ENCODE results near the gene RAD51D. TPM values are rescaled to one million over a fixed set of nuclear protein-coding genes. Genes with fewer than 3 reads are reported as not detected.
A peak's percentile ranks its signal among the peaks of the same experiment; 100 is the strongest.

The RAD51D gene
- total and polyA plus RNA-seq, 2 donors (not counting 3 experiments of a cell fraction or from before 2014, with no cell fraction given): 15.5 to 27.9 TPM

- DNase-seq (ENCODE audit: low read depth, low spot score): no peak
- Histone ChIP-seq H3K27ac (ENCODE audit: insufficient read depth, low read depth, low read length) (no peak within 1 kb of the TSS), H3K4me1 (ENCODE audit: control insufficient read depth, extremely low read depth, insufficient read depth, low read length) (peaks cover 11% of the 10 kb centered on the region), H3K9me3 (replicated peaks; ENCODE audit: control insufficient read depth, insufficient read depth, low read length) (no peaks in the 10 kb centered on the region), H3K27me3 (ENCODE audit: control insufficient read depth in 2 of 2, insufficient read depth in 2 of 2, low read length in 2 of 2) (no peaks in the 10 kb centered on the region), H2AFZ (ENCODE audit: low read depth, low read length) (no peak within 1 kb of the TSS), H3K4me3 (replicated peaks in 1 of 3; ENCODE audit: insufficient read depth in 1 of 3, low read depth in 1 of 3, low read length in 3 of 3) (no peak within 1 kb of the TSS), H3K9ac (replicated peaks; ENCODE audit: extremely low read depth, insufficient read depth, low read length) (no peak within 1 kb of the TSS), H3K9me1 (replicated peaks; ENCODE audit: control insufficient read depth, extremely low read depth, insufficient read depth, low read length) (no peaks in the 10 kb centered on the region), H3K36me3 (ENCODE audit: control insufficient read depth in 2 of 2, extremely low read depth in 1 of 2, insufficient read depth in 2 of 2, low read length in 2 of 2) (no peaks in the 10 kb centered on the region), H3K4me2 (ENCODE audit: insufficient read depth, low read length) (no peak within 1 kb of the TSS), H3K79me2 (ENCODE audit: control insufficient read depth, insufficient read depth, low read length) (peaks cover 2% of the 10 kb centered on the region), H4K20me1 (replicated peaks; ENCODE audit: control insufficient read depth, extremely low read depth, insufficient read depth, low read length) (no peaks in the 10 kb centered on the region)
- BruUV-seq (replicated peaks): no TSS peak
- POLR2A ChIA-PET: no interaction called here
- TF ChIP-seq MAX (IDR thresholded peaks at IDR 0.05; ENCODE audit: insufficient read depth, insufficient read length): no peak
- intact Hi-C loops (cut with micrococcal nuclease) (no loop called here), dilution Hi-C loops (cut with MboI; ENCODE audit: extremely low pct_ligation_motif_present, low sequenced_read_pairs) (loop anchor here (25.0 kb wide), 1 partner anchor 134 kb away; the partner anchor contains the start of gene LIG3)
- CTCF ChIA-PET: interaction anchor here (0.6 to 6.0 kb wide), 5 partner anchors 32 to 578 kb away, joined by 3 to 100 read pairs (median 38); no protein-coding TSS in a partner anchor
- FAIRE-seq: no peak
Measured at GRCh38 chr17:35121315-35121714, 1.7 kb upstream of the RAD51D start, which contains the start of gene FNDC8. FNDC8 (plus strand) TSS chr17:35121615; CDS start chr17:35121694, 79 bp downstream.

- Histone ChIP-seq H3K9me3 (replicated peaks; ENCODE audit: control insufficient read depth, insufficient read depth, low read length) (no peaks in the 10 kb centered on the region), H3K27me3 (ENCODE audit: control insufficient read depth in 2 of 2, insufficient read depth in 2 of 2, low read length in 2 of 2) (no peaks in the 10 kb centered on the region), H3K4me3 (replicated peaks in 1 of 3; ENCODE audit: insufficient read depth in 1 of 3, low read depth in 1 of 3, low read length in 3 of 3) (no peak overlapping the region), H3K27ac (ENCODE audit: insufficient read depth, low read depth, low read length) (no peak overlapping the region), H3K4me2 (ENCODE audit: insufficient read depth, low read length) (no peak overlapping the region), H3K9ac (replicated peaks; ENCODE audit: extremely low read depth, insufficient read depth, low read length) (no peak overlapping the region), H3K36me3 (ENCODE audit: control insufficient read depth in 2 of 2, extremely low read depth in 1 of 2, insufficient read depth in 2 of 2, low read length in 2 of 2) (no peaks in the 10 kb centered on the region), H3K4me1 (ENCODE audit: control insufficient read depth, extremely low read depth, insufficient read depth, low read length) (peaks cover 13% of the 10 kb centered on the region), H3K9me1 (replicated peaks; ENCODE audit: control insufficient read depth, extremely low read depth, insufficient read depth, low read length) (no peaks in the 10 kb centered on the region), H2AFZ (ENCODE audit: low read depth, low read length) (no peak overlapping the region), H3K79me2 (ENCODE audit: control insufficient read depth, insufficient read depth, low read length) (peaks cover 5% of the 10 kb centered on the region), H4K20me1 (replicated peaks; ENCODE audit: control insufficient read depth, extremely low read depth, insufficient read depth, low read length) (no peaks in the 10 kb centered on the region)
- intact Hi-C loops (cut with micrococcal nuclease): loop anchor here (2.0 kb wide), 1 partner anchor 55 kb away; the partner anchor contains the start of gene RFFL
- no TSS peak for BruUV-seq (replicated peaks)
- FAIRE-seq (peak; percentile 26), DNase-seq (ENCODE audit: low read depth, low spot score) (no peak)
- CTCF ChIA-PET: interaction anchor here (0.7 to 6.0 kb wide), 15 partner anchors 15 to 698 kb away, joined by 3 to 100 read pairs (median 6); partner anchors contain the start of gene LIG3
- no peak for TF ChIP-seq POLR2AphosphoS5 (IDR thresholded peaks at IDR 0.05; ENCODE audit: insufficient read depth, low read depth, low read length)
- peak; percentile 26 to 44 for TF ChIP-seq CTCF (IDR thresholded peaks at IDR 0.05; ENCODE audit: extremely low read depth in 1 of 2, insufficient read depth in 1 of 2, low read depth in 1 of 2, low read length in 2 of 2)
- POLR2A ChIA-PET: no interaction called here
- dilution Hi-C loops (cut with MboI; ENCODE audit: extremely low pct_ligation_motif_present, low sequenced_read_pairs): loop anchor here (25.0 kb wide), 1 partner anchor 131 kb away; the partner anchor contains the start of gene LIG3
Measured at GRCh38 chr17:35117984-35118383, 1.7 kb downstream of the RAD51D start.

All from endothelial cell of umbilical vein (primary cell).